GM04503 (cell line): ENCODE results near the gene MICU1.
A peak's percentile ranks its signal among the peaks of the same experiment; 100 is the strongest.
"Not testable (repeated sequence)": the region's sequence is repeated elsewhere in the genome, so short reads cannot be mapped to it uniquely, and the experiment has no call there.

Experiments
- DNase-seq: peaks from one replicate; pipeline ENCODE4 v3.0.0-alpha.2; 2012; ENCODE audit warnings: low read depth

The MICU1 gene

DNA sequence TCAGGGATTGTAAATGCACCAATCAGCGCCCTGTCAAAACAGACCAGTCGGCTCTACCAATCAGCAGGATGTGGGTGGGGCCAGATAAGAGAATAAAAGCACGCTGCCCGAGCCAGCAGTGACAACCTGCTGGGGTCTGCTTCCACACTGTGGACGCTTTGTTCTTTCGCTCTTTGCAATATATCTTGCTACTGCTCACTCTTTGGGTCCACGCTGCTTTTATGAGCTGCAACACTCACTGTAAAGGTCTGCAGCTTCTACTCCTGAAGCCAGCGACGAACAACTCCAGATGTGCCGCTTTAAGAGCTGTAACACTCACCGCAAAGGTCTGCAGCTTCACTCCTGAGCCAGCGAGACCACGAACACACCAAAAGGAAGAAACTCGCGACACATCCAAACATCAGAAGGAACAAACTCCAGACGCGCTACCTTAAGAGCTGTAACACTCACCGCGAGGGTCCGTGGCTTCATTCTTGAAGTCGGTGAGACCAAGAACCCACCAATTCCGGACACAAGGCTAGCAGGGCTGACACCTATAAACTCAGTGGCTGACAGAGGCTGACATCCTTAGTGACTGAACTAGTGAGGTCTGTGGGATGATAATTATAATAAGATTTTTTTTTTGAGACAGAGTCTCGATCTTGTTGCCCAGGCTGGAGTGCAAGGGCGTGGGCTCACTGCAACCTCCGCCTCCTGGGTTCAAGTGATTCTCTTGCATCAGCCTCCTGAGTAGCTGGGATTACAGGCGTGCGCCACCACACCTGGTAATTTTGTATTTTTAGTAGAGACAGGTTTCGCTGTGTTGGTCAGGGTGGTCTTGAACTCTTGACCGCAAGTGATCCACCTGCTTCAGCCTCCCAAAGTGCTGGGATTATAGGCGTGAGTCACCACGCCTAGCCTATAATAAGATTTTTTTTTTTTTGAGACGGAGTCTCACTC is 298.9 kb downstream of the MICU1 start:
- DNase-seq: not testable (repeated sequence)

DNA sequence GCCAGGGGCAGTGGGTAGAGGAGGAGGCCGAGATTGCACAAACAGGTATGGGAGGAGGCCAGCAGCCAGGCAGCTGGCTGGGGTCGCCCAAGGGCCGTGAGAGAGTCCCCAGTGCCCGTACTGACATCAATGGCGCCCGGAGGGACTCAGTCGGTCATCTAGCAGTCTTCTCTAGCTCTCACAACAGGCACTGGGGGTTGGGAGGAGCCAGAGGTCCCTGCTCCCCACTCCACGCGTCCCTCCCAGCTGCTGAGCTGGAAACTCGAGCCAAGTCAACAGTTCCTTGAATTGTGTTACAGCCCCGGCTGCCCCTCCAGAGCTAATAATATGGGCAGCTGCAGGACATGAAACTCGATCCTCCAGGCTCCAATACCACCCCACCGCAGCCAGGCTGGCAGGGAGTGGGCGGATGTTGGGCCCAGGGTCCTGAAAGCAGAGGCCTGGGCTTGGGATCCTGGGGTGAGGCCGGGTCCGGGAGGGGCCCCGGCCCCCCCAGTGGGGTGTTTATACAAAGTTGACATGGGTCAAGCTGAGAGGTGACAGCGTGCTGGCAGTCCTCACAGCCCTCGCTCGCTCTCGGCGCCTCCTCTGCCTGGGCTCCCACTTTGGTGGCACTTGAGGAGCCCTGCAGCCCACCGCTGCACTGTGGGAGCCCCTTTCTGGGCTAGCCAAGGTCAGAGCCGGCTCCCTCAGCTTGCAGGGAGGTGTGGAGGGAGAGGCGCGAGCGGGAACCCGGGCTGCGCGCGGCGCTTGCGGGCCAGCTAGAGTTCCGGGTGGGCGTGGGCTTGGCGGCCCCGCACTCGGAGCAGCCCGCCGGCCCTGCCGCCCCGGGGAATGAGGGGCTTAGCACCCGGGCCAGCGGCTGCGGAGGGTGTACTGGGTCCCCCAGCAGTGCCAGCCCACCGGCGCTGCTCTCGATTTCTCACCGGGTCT is 300.4 kb downstream of the MICU1 start:
- DNase-seq: not testable (repeated sequence)

DNA sequence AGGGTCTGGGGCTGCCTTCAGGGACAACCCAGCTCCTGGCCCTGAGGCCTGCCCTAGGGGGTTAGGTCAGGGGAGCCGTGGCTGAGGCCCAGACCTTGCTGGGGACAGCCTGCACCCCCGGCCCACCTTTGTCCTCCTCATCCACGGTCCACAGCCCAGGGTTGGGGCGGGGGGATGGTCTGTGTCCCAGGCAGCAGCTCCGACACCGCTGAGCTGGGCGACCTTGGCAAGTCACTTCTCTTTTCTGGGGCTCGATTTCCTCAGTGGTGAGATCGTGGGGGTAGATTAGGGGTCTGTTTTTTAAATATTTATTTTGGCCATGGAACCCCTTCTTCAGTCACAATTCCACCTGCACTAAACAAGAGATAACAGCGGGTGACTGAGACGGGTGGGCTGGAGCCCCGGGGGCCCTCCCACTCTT is 302.1 kb downstream of the MICU1 start:
- no peak for DNase-seq

DNA sequence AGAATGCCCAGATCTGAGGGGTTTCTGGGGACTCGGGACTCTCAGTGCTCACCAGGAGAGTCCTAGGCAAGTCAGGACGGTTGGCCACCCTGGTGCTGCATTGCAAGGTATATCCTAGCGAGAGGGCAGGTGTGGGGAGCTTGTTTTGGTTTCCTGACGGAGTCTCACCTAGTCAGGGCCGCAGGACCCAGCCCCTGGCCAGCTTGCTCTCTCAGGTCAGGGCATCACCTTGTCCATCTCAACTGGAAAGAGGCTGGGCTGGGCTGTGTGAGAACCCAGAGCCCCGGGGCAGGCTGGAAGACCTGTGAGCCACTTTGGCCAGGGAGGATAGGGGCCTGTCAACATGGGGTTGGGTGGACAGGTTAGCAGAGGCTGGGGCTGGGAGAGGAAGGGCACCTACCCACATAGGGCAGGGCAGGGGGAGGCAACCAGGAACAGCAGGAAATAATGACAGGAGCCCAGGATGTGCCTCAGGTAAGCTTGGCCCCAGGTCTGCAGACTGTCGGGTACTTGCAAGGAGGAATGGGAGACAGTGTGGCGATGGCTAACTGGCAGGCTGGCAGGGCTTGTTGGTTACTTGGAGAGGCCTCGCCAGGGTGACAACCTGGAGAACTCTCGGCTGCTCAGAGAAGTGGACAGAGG is 302.6 kb downstream of the MICU1 start:
- DNase-seq: no peak

GRCh38 chr10:72322280-72323058 is 303.4 kb downstream of the MICU1 start:
- no peak for DNase-seq

- DNase-seq: no peak
Observed at GRCh38 chr10:72322030-72322279, 303.9 kb downstream of the MICU1 start.

DNA sequence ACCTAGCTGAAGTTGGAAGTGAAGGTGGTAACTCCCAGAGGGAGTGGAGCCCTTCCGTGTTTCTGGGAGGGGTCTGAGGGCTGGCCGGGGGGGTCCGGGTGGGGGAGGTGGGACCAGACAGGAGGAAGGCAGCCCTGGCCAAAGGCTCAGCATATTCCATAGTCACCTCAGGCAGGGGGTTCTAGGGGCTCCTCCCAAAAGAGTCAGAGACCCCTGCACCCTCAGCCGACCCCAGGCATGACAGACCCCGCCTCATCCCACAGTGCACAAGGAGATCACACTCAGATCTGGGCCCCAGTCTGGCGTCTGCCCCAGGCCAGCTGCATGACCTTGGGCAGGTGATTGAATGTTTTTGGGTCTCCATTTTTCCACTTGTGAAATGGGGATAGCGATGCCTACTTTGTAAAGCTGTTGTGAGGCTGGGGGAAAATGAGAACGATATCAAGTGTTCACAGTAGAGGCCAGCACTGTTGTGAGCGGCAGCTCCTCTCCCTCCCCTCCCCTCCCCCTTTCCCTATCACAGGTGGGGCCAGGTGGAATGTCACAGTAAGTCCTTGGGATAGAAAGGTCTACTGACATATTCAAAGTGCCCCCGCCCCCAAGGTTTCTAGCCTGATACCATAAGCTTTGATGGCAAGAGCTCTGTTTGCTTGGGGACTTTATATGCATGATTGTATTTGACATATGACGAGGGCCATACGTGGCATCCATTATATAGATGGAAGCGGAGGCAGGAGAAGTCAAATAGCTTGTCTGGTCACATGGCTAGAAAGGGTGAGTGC is 304.4 kb downstream of the MICU1 start:
- DNase-seq: no peak

DNA sequence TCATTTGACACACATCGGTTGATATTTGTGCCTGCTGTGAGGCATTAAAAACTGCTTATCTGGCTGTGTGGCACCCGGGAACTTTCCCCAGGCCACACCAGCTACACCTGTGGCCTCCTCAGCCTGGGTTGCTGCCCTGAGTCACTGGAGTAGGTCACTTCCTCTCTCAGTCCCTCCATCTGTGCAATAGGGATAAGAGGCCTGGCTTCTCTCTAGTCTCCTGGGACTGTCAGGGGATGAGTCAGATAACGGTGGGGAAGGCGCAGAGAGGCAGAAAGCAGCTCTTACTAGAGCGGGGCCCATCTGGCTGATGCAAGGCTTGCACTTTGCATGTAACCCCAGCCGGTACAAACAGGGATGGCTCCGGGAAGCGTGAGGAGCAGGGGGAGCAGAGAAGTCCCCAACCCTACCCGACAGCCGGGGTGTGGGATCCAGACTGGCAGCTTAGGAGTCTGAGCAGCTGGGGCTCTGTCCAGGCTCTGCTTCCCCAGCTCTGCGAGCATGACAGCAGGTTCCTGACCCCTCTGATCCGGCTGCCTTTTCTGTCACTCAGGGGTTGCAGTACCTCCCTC is 305.1 kb downstream of the MICU1 start:
- DNase-seq: peak; percentile 99

DNA sequence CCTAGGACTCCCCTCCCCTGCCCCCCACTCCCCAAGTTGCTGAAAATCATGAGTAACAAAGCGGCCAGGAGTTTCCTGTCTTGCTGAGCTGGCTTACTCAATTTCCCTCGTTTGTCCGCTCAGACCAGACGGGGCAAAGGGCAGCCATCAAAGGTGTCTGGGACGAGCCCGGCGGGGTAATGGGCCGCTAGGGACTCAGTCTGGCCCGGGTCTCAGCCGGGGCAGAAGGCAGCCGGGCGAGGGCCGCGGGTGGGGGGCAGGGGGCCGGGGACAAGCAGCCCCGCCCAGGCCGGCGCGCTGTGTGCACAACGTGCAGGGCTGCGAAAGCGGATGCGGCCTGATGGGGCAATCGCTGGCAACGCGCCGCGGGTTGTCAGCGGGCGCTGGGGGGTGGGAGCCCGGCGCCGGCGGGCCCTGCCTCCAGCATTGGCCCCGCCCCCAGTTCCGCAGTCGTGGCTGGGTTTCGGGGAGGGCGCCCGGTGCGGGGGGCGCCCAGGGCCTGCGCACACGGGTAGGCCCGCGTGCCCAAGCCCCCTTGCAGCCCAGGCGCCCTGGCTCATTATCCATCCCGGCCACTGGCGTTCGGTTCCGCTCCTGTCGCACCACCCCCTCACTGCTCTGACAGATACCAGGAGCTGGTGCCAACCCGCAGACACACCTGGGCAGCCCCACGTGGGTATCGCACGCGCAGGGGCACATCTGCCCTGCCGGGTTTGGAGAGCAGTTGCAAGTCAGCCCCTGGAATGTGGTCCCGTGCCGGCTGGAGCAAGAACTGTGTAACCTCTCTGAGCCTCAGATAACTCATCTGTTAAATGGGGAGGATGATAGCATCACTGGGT is 306.2 kb downstream of the MICU1 start:
- peak; percentile 48 for DNase-seq

DNA sequence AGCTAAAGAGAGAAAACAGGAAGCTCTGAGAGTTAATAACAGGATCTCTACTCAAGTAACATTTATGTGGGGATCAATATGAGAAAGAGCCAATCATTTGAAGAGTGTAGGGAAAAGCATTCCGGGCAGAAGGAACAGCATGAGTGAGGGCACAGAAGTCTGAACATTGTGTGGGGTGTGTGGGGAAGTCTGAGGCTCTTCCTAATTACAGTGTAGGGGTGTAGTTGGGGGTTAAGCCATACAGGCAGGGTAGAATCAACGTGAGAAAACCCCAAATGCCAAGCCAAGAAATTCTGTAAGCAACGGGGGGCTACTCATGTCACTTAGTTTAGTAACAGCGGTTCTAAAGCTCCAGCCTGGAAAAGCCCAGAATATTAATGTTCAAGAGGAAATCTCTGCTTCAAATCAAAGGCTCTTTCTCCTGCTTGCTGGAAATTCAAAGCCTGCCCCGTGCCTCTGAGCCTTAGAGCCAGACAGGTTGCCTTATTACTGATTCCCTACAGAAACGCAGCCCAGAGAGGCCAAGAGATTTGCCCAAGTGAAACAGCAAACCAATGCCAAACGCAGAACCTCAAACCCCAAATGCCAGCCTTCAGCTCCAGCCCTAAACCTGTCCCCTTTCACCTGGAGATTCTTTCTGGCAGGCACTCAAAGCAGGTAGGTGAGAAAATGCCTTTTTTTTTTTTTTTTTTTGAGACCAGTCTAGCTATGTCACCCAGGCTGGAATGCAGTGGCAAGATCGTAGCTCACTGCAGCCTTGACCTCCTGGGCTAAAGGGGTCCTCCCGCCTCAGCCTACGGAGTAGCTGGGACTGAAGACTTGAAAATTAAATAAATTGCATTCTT is 307.2 kb downstream of the MICU1 start:
- DNase-seq: no peak
